Skin epidermis (tissue), 12 donors: Measurements from ENCODE around the gene ABAT.
A peak's percentile ranks its signal among the peaks of the same experiment; 100 is the strongest.

ENCODE experiments used
- H3K27ac ChIP-seq, 21 experiments: fragments of 200-600 bp; sonication (generic) in 11 of 21; one replicate each; pipeline ENCODE4 v1.5.0; 2020; ENCODE audit warnings: mild to moderate bottlenecking in 3 of 21, inconsistent platforms in 2 of 21, moderate library complexity in 2 of 21
- H3K4me3 ChIP-seq, 7 experiments: fragments of 200-600 bp; sonication (generic) in 2 of 7; one replicate each; pipeline ENCODE4 v1.5.0; 2020; ENCODE audit warnings: inconsistent platforms in 2 of 7, mild to moderate bottlenecking in 2 of 7, moderate library complexity in 1 of 7

Gene ABAT

DNA sequence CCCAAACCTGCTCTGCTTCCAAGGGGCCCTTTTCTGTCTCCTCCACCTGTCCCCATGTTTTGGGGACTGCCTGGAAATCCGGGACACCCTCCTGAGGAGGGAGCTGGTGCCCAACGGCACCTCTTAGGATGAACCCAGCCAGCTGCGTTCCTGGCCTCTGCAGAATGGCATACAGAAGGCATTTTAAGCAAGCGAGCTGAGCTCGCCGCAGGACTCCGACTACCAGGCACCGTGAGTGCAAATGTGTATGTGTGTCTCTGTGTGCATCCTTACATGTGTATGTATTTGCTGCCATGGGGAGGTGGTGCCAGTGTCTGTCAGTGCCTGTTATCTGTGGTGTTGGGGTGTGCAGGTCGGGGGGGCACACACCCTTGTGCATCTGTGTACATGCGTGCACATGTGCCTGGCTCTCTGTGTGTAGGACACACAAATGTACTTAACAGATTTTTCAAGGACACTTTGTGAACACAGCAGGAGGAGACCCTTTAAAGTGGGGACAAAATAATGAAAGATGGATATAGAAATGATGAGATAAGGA lies 39.3 kb downstream of the ABAT start:
- no peak overlapping the region for H3K27ac ChIP-seq
- H3K4me3 ChIP-seq: no peak overlapping the region

GRCh38 chr16:8714174-8714573 lies 39.8 kb downstream of the ABAT start:
- no peak overlapping the region for H3K27ac ChIP-seq

DNA sequence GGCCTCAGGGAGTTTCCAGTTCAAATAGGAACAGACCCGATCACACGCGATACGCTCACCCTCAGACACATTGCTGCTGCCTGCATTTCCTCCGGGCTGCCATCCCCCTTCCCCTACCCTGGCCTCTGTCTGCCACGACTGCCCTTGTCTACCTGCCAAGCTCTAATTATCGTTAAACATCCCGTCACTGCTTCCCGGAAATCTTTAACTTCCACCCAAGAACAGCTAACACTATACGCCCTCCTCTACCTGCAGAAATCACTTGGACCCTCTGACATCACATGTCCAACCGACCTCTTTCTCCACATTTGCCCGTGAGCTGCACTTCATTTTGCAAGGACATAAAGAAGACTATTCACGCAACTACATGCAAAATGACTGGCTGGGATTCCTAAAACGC lies 40.4 kb downstream of the ABAT start:
- no peak overlapping the region for H3K27ac ChIP-seq
- no peak overlapping the region for H3K4me3 ChIP-seq

More at GRCh38 chr16:8714174-8714573, 39.8 kb downstream of the ABAT start:
- no peak overlapping the region for H3K4me3 ChIP-seq

DNA sequence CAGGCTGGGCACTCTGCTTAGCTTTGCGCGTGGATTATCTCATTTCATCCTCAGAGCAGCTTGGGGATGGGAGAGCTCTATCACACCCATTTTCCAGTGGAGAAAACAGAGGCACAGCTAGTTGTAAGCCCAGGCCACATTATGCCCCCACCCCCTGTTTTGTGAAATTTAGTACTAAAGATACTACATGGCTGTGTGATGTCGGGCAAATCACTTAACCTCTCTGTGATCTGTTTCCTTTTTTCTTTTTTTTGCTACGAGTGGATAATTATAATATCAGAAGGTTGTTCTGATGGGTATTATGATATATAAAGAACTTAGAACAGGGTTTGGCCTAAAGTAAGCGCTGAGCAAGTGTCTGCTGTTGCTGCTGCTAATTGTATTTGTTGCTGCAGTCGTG lies 41.6 kb downstream of the ABAT start:
- Histone ChIP-seq H3K4me3 (no peak overlapping the region), H3K27ac (no peak overlapping the region)

GRCh38 chr16:8716592-8716991 lies 42.2 kb downstream of the ABAT start:
- no peak overlapping the region for H3K4me3 ChIP-seq

GRCh38 chr16:8717469-8717868 lies 43.1 kb downstream of the ABAT start:
- Histone ChIP-seq H3K27ac (no peak overlapping the region), H3K4me3 (no peak overlapping the region)

More at GRCh38 chr16:8716592-8716991, 42.2 kb downstream of the ABAT start:
- no peak overlapping the region for H3K27ac ChIP-seq

DNA sequence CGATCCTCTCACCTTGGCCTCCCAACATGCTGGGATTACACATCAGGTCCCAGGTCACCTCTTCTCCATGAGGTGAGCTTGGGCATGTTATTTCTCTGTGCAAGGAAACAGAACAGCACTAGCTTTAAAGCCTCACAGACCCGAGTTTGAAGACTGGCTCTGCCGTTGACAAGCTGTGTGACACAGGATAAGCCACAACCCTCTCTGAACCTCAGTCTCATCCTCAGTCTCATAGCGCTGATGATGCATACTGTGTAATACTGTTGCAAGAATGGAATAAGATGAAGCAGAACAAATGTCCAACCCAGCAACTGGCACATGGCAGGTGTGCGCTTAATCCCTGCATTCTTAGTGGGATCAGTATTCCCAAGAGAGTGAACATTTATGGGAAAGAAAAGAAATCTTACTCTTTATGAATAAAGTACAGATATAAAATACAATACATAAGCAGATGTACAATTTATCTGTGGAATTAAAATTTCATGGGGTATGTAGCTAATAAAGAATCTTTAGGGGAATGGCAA lies 43.5 kb downstream of the ABAT start:
- Histone ChIP-seq H3K4me3 (no peak overlapping the region), H3K27ac (no peak overlapping the region)

DNA sequence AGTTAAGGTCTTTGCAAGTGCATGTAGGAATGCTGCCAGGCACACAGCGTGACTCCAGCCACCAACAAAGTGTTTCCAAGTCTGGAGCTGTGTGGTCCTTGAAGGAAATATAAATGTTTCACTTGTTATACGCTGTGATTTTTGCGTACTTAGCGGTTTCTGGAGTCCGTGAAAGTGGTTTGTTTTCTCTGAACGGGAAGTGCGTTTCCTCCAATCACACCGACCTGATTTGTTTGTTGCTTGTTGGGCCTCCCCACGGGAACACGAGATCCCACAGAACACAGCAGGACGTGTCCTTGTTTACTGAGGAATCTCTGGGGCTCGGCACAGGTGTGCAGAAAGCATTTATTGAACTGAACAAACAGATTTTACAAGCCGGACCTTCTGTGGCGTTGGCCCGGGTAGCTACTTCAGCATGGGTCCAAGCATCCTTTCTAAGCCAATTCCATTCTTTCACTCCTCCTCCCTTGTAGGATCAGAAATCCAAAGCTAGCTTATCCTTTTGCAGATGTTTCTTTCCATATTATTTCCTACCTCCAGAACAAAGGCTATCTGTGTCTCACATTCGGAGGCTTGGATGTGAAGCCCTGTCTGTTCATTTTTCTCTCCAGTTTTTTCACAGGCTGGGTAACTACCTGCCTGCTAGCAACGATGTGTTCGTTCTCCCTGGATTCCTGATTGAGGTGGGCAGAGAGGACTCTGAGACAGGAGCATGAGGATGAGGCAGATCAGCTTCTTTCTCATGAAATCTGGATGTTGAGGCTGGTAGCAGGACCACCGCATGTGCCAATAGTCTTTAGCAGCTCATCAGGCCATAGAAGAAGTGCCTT lies 44.6 kb downstream of the ABAT start:
- Histone ChIP-seq H3K27ac (no peak overlapping the region), H3K4me3 (no peak overlapping the region)

DNA sequence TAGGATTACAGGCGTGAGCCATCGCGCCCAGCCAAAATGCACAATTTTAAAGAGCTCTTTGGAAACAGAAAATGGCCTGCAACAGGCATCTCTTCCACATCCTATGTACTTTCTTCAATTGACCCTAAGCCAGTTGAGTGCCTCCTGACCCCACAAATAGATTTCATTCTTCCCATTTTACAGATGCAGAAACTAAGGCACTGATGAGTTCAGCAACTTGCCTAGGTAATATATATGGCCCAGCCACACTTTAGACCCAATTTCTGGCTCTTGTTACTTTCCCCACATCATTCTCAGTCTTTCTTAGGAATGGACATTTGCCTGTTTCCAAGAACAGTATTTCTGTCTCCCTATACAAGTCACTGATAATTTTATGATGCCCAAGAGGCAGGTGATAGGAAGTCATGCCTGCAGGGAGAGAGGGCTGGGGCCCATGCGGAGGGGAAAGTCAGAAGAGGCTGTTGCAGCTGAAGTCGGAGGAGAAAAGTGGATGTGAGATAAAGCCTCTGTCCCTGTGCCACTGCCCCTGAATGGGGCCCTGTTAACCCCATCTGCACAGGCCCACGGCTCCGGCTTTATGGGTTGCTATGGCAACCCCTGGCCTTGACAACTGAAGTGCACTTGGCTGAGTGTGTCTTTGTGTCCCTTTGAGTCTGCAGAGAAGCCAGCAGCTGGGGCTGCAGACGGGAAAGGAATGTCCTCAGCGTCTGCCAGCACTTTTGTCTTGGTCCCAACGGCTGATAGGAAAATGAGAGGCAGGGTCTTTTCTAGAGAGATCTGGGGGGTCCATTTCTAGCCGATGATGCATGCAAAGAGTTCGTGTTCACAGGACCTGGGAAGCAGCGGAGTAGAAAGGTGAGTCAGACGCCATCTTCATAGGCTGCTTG lies 45.9 kb downstream of the ABAT start:
- no peak overlapping the region for H3K27ac ChIP-seq

DNA sequence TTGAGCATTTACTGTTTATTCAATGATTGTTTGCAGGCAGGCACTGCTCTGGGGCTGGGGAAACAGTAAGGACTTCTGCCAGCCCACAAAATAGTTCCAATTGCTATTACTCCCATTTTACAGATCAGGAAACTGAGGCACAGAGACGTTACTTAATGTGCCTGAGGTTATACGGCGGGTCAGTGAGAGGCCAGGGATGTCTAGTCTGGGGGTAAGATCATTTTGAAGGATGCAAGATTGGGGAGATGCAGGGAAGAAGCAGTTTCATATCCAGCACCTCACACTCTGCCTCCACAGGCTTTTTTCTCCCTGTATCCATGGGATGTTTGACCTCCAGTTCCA lies 46.5 kb downstream of the ABAT start:
- no peak overlapping the region for H3K4me3 ChIP-seq
- H3K27ac ChIP-seq: no peak overlapping the region

More for the DNA sequence above, 45.9 kb downstream of the ABAT start:
- no peak overlapping the region for H3K4me3 ChIP-seq

GRCh38 chr16:8721336-8722024 lies 47.1 kb downstream of the ABAT start:
- Histone ChIP-seq H3K4me3 (no peak overlapping the region), H3K27ac (no peak overlapping the region)

- Histone ChIP-seq H3K4me3 (no peak overlapping the region), H3K27ac (no peak overlapping the region)
Observed at GRCh38 chr16:8722025-8722348, 47.6 kb downstream of the ABAT start.

DNA sequence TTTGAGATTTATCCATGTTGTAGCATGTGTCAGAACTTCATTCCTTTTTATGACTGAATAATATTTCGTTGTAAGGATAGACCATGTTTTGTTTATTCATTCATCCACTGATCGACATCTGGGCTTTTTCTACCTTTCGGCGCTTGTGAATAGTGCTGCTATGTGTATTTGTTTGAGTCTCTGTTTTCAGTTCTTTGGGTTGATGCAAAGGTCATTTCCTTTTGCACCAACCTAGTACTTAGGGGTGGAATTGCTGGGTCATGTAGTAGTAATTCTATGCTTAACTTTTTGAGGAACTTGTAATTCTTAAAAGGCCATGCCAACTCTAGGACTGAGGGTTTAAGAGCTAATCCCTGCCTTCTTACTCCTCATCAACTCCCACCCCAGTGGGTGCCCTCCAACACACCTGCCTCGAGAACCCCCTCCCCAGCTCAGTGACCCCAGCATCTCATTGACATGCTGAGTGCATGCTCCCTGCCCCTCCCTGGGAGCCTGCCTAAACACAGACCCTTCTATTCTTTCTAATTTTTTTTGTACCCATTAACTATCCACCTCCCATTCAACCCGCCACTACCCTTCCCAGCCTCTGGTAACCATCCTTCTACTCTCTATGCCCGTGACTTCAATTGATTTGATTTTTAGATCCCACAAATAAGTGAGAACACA lies 51.2 kb downstream of the ABAT start:
- Histone ChIP-seq H3K4me3 (no peak overlapping the region), H3K27ac (no peak overlapping the region)

DNA sequence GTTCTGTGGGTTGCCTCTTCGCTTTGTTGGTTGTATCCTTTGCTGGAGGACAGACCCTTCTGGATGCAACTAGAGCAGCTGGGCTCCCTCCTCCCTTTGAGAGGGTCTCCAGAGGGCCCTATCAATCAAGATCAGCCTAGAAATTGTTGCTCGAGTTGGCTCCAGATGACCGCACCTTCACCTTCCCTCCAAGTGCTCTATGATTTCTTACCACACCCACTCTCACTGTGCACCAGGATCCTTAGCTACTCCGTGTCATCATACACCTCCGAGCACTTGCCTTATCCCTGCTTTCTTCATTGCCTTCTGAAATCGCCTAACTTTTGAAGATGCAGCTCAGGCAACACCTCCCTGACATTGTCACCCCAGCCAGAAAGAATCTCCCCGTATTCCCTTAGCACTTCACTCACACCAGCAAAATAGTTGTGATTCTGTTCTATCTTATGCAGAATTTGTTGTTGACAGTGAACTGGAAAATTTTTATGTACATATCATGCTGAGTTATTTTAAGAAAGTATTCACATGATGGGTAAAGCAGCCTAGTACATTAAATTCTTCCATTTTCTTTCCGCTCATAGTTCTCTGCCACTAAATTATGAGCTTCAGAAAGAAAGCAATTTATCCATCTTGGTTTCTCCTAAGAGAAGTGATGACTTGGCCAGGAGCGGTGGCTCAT lies 52.9 kb downstream of the ABAT start:
- H3K4me3 ChIP-seq: no peak overlapping the region

DNA sequence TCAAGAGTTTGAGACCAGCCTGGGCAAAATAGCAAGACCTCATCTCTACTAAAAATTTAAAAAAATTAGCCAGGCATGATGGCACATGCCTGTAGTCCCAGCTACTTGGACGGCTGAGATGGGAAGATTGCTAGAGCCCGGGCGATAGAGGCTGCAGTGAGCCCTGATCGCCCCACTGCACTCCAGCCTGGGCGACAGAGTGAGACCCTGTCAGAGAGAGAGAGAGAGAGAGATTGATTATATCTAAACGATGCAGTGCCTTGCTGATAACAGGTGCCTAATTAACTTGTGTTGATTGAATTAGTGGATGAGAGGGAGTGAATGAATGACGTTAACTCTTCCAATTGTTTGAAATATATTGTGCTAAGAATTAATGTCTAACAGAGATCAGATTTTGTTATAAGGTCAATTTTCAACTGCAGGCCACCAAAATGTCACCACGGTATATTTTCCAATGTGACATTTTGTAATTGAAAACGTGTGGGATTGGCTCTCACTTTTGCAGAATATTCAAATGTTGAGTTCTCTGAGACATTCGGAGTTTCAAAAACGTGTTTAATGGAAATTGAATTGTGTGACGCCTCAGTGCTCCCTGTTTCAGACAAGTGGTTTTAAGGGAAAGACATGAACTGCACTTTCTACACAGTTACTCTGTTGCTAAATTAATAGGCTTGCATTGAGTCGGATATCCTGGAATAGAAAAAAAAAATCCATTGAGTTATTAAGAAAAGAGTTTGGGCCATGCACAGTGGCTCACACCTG lies 53.6 kb downstream of the ABAT start:
- Histone ChIP-seq H3K4me3 (no peak overlapping the region), H3K27ac (no peak overlapping the region)

More for the DNA sequence above, 52.9 kb downstream of the ABAT start:
- no peak overlapping the region for H3K27ac ChIP-seq

DNA sequence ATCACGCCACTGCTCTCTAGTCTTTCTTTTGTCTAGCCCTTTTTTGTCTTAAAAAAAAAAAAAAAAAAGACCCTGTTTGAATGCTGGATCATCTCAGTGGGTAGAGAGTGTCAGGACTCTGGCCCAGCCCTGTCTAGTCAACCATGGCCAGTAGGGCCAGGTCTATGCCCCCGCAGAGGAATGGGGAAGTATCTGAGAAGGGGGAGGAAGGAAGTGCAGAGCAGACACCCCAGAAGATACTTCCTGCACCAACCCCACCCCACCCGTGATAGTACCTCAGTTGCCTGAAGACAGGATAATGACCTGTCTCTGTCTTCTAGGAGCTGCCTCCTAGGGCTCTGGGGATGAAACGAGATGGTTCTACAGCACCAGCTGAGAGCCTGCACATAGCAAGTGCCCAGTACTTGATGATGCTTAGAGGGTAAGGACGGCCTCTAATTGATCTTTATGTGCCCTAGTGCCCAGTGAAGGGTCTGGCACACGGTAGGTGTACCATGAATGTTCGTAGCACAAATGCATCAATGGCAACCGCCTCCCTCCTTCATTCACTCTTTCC lies 55.4 kb downstream of the ABAT start:
- peak overlapping the region in 1 of 21 experiments; percentile 48 for H3K27ac ChIP-seq
- no peak overlapping the region for H3K4me3 ChIP-seq

GRCh38 chr16:8730335-8730915 lies 56.0 kb downstream of the ABAT start:
- peak overlapping the region in 5 of 21 experiments; percentile 21 to 54 (median 43) for H3K27ac ChIP-seq
- no peak overlapping the region for H3K4me3 ChIP-seq
